ENCODE measurements around the gene NDUFS8.
A peak's percentile ranks its signal among the peaks of the same experiment; 100 is the strongest.

NDUFS8 gene

GRCh38 chr11:68016904-68017817 is 13.3 kb upstream of the NDUFS8 start:
- no peak for DNase-seq

DNA sequence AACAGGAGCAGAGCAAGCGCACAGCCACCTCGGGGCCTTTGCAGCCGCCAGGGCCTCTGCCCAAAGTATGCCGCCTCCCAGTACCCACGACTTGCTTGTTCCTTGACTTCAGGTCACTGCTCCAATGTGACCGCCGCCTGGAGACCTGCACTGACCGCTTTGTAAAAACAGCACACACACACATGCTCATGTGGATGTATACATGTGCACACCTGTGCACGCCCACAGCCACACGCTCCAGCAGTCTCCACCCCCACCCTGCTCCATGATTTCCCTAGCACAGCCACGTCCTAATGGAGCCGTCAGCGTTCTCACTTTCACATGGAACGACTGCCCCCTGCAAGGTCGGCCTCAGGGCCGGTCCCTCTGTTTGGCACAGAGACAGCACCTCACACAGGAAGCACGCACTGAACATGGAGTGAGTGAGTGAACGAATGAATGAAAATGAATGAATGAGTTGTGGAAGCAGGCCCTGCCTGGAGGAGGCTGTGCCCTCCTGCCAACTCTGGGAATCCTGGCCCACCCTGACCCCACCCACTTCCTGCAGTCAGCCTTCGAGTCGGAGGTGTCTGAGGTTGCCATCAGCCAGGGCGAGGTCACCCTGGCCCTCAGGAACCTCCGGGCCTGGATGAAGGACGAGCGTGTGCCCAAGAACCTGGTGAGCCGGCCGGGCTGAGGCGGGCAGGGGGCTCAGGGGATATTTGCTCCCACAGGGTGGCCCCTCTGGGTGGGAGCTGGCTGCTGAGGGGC is 12.3 kb upstream of the NDUFS8 start:
- DNase-seq, result no peak

GRCh38 chr11:68018730-68019190 is 11.7 kb upstream of the NDUFS8 start:
- no peak for DNase-seq

- no peak for DNase-seq
These were observed 11.0 kb upstream of the NDUFS8 start for GRCh38 chr11:68019486-68019885.

DNA sequence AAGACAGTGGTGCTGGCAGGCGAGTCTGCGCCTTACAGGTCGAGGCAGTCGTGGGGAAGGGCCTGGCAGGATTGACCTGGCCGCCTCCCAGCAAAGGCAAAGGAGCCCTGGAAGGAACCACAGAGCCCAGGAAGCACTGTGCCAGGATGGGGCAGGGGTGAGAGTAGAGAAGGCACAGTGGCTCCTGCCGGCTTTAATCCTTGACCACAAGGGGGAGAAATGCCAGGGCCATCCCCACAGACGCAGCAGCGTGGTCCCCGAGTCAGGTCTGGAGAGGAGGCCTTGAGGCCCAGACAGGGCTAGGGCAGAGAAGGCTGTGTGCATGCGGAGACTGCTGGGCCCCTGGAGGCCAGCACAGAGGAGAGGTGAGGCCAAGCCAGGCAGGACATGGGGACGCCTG is 9.9 kb upstream of the NDUFS8 start:
- no peak for DNase-seq

GRCh38 chr11:68021167-68021787 is 9.2 kb upstream of the NDUFS8 start:
- no peak for DNase-seq

GRCh38 chr11:68022531-68022930 is 8.0 kb upstream of the NDUFS8 start:
- no peak for DNase-seq

- no peak for DNase-seq
These were observed 6.0 kb upstream of the NDUFS8 start for GRCh38 chr11:68024508-68024907.

DNA sequence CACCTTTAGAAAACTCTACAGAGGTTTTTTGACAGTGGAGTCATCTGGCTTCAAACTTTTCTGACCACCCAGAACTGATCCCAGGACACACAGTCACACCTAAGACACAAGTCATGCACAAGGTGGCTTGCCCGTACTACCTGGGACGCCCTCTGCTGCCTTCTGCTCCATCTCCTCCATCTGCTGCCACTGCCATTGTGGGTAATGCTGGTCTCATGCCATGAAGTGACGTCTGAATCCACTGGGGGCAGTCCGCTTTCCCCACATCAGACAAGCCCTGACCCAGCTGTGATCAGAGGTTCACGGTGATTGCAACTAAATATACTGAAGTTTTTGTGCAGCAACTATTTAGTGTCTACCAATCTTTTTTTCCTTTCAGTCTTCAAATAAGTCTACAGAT is 5.4 kb upstream of the NDUFS8 start:
- DNase-seq, result no peak

- DNase-seq, result no peak
These were observed 3.9 kb upstream of the NDUFS8 start for GRCh38 chr11:68026391-68027105.

DNA sequence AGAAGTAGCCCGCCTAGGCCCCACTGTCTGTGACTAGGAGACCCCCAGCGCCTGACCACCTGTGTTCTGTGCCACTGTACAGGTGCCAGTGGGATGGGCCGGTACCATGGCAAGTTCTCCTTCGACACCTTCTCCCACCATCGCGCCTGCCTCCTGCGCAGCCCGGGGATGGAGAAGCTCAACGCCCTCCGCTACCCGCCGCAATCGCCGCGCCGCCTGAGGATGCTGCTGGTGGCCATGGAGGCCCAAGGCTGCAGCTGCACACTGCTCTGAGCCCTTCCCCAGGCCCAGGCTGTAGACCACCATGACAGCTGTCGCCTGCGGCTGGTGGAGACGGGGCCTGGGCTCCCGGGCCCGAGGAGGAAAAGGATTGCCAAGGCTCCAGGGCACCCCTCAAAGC is 2.8 kb upstream of the NDUFS8 start:
- DNase-seq, result no peak

GRCh38 chr11:68028802-68029545 is 1.5 kb upstream of the NDUFS8 start:
- no peak for DNase-seq

DNA sequence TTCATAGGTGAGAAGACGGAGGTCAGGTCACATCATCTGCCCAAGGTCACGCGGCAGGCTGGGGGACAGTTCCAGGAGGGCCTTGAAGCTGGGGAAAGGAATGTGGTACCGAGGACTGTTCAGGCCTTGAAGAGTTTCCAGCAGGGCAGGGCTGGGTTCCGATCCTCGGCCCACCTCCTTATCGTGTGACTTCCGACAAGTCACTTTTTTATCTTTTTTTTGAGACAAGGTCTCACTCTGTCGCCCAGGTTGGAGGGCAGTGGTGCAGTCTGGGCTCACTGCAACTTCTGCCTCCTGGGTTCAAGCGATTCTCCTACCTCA is 623 bp downstream of the NDUFS8 start:
- no peak for DNase-seq

DNA sequence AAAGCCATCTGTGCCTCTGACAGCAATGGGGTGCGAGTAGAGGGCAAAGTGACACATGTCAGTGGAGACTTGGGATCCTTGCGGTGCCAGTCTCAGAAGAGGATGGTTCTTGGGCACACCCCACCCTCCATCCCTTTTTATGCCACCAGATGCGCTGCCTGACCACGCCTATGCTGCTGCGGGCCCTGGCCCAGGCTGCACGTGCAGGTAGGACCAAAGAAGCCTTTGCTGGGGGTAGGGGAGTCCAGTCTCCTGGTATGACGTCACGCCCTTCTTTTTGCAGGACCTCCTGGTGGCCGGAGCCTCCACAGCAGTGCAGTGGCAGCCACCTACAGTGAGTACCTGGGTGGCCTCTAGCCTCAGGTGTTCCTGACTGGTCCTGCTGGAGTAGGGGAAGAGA is 1.5 kb downstream of the NDUFS8 start:
- DNase-seq, result no peak

DNA sequence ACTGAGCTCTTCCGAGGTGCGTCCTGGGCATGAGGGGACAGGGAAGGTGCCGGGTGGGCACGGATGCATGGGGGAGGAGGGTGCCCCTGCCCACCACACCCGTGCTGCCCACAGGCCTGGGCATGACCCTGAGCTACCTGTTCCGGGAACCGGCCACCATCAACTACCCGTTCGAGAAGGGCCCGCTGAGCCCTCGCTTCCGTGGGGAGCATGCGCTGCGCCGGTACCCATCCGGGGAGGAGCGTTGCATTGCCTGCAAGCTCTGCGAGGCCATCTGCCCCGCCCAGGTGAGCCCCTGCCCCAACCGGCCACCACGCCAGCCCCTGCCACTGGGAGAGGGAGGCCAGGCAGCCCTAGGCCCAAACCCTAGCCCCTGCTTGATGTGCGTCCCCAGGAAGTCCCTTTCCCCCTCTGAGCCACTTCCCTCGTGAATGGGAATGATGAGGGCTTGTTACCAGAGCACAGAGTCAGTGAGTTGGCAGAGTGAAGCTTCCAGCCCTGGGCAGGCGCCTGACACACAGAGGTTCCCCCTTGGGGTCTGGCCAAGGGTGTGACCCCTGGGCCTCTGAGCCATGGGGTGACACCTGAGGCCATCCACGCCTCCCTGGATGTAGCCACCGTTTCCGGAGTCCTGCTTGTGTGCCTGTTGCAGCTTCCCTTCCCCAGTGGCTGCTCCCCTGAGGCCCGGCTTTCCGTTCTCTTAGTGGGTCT is 2.7 kb downstream of the NDUFS8 start:
- no peak for DNase-seq

GRCh38 chr11:68033708-68034045 is 3.2 kb downstream of the NDUFS8 start:
- no peak for DNase-seq

GRCh38 chr11:68035266-68035876 is 4.9 kb downstream of the NDUFS8 start:
- no peak for DNase-seq

- no peak for DNase-seq
These were observed 5.7 kb downstream of the NDUFS8 start for GRCh38 chr11:68036141-68036716.

- DNase-seq, result peak in 1 of 2 donors; percentile 66
These were observed 6.3 kb downstream of the NDUFS8 start for GRCh38 chr11:68036717-68037239.

DNA sequence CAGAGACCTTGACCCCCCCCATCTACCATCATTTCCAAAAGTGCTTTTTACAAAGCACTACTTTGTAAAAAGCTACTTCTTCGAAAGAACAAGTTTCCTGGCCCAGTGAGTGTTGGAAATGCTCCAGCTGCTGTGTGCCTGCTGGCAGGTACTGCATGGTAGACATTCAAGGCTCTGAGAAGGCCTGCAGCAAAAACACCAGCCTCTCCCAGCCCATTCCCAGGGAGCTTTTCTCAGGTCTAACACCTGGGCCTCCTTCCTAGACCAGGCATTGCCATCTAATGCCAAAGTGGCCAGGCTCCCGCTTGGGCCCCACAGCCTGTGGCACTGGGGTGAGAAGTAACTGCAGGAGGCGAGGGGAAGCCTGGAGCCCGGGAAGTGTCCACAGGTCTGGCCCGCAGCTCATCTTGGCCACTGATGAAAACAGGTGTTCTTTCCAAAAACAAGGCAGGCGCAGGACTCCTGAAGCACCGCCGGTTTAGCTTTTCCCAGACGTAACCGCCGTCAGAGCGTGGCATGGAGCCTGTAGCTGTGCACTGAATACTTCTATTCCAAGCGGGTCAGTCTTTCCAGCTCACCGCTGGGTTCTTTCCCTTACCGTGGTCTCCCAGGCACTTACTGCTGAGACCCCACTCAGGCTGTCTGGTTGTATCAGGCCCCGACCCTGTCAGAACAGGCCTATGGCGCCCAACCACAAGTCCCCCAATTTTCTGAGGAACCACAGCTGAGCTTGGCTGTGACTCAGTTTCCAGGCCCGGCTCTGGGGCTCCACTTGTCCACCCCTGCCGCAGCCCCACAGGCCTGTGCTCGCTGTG is 7.1 kb downstream of the NDUFS8 start:
- no peak for DNase-seq

Data from bone marrow (tissue), 2 donors.